HUDEP-2 (cell line): Measurements from ENCODE around the gene ME3.
A peak's percentile ranks its signal among the peaks of the same experiment; 100 is the strongest.
"Not testable (repeated sequence)": the region's sequence is repeated elsewhere in the genome, so short reads cannot be mapped to it uniquely, and the experiment has no call there.

Source experiments
- DNase-seq, 76 experiments: peaks; one replicate each; lab custom pipeline; 2025; ENCODE audit not compliant: unreplicated experiment in 76 of 76; lab: John Stamatoyannopoulos, UW

ME3 gene

GRCh38 chr11:86666193-86666592, 6.2 kb downstream of the ME3 start:
- DNase-seq: no peak

- no peak for DNase-seq
These were observed 7.5 kb downstream of the ME3 start for GRCh38 chr11:86664930-86665329.

GRCh38 chr11:86663761-86664160, 8.7 kb downstream of the ME3 start:
- no peak for DNase-seq

- no peak for DNase-seq
These were observed 9.1 kb downstream of the ME3 start for GRCh38 chr11:86663291-86663690.

GRCh38 chr11:86660736-86661135, 11.7 kb downstream of the ME3 start:
- DNase-seq: no peak

- DNase-seq: no peak
These were observed 12.3 kb downstream of the ME3 start for GRCh38 chr11:86660088-86660487.

- DNase-seq: no peak
These were observed 13.9 kb downstream of the ME3 start for GRCh38 chr11:86658534-86658933.

- not testable (repeated sequence) for DNase-seq
These were observed 27.2 kb downstream of the ME3 start for GRCh38 chr11:86645212-86645611.

GRCh38 chr11:86644291-86644690, 28.1 kb downstream of the ME3 start:
- no peak for DNase-seq

GRCh38 chr11:86641537-86642261, 30.7 kb downstream of the ME3 start:
- no peak for DNase-seq

- no peak for DNase-seq
These were observed 33.3 kb downstream of the ME3 start for GRCh38 chr11:86639137-86639536.

GRCh38 chr11:86638673-86639072, 33.7 kb downstream of the ME3 start:
- DNase-seq: no peak

GRCh38 chr11:86637988-86638387, 34.4 kb downstream of the ME3 start:
- no peak for DNase-seq

- DNase-seq: no peak
These were observed 36.1 kb downstream of the ME3 start for GRCh38 chr11:86636275-86636674.

- DNase-seq: peak in 5 of 76 experiments; percentile 0 to 25 (median 7)
These were observed 39.7 kb downstream of the ME3 start for GRCh38 chr11:86632499-86633269.

- no peak for DNase-seq
These were observed 42.0 kb downstream of the ME3 start for GRCh38 chr11:86630229-86630981.

- no peak for DNase-seq
These were observed 43.2 kb downstream of the ME3 start for GRCh38 chr11:86629045-86629706.

GRCh38 chr11:86627776-86628455, 44.5 kb downstream of the ME3 start:
- DNase-seq: no peak

- no peak for DNase-seq
These were observed 46.4 kb downstream of the ME3 start for GRCh38 chr11:86625981-86626380.

- no peak for DNase-seq
These were observed 46.9 kb downstream of the ME3 start for GRCh38 chr11:86625544-86625943.
